HG03565 (cell line): ENCODE results near the gene CRB2.
"Not testable (repeated sequence)": the region's sequence is repeated elsewhere in the genome, so short reads cannot be mapped to it uniquely, and the experiment has no call there.

Source experiments
- ATAC-seq: cut with Tn5 transposase; IDR thresholded peaks from one replicate; pipeline ENCODE4 v1.9.1; 2021; ENCODE audit warnings: mild to moderate bottlenecking, moderate library complexity; ENCODE audit not compliant: unreplicated experiment

Gene CRB2

GRCh38 chr9:123327697-123328100 lies 28.3 kb upstream of the CRB2 start:
- ATAC-seq, result no peak

- ATAC-seq, result no peak
Measured at GRCh38 chr9:123329329-123329955, 26.6 kb upstream of the CRB2 start.

GRCh38 chr9:123331346-123332060 lies 24.5 kb upstream of the CRB2 start:
- no peak for ATAC-seq

GRCh38 chr9:123333058-123333669 lies 22.8 kb upstream of the CRB2 start:
- not testable (repeated sequence) for ATAC-seq

GRCh38 chr9:123334639-123335038 lies 21.4 kb upstream of the CRB2 start:
- no peak for ATAC-seq

GRCh38 chr9:123335193-123335985 lies 20.6 kb upstream of the CRB2 start:
- ATAC-seq, result no peak

- ATAC-seq, result no peak
Measured at GRCh38 chr9:123335986-123336329, 20.0 kb upstream of the CRB2 start.

- no peak for ATAC-seq
Measured at GRCh38 chr9:123336449-123336848, 19.5 kb upstream of the CRB2 start.

- ATAC-seq, result no peak
Measured at GRCh38 chr9:123336959-123337358, 19.0 kb upstream of the CRB2 start.

GRCh38 chr9:123337971-123338370 lies 18.0 kb upstream of the CRB2 start:
- ATAC-seq, result no peak

- peak; percentile 53 for ATAC-seq
Measured at GRCh38 chr9:123338710-123339665, 17.0 kb upstream of the CRB2 start.

GRCh38 chr9:123339666-123340510 lies 16.1 kb upstream of the CRB2 start:
- peak; percentile 34 for ATAC-seq

GRCh38 chr9:123341816-123342215 lies 14.2 kb upstream of the CRB2 start:
- ATAC-seq, result no peak

GRCh38 chr9:123342247-123342646 lies 13.8 kb upstream of the CRB2 start:
- ATAC-seq, result no peak

GRCh38 chr9:123343443-123344191 lies 12.4 kb upstream of the CRB2 start:
- ATAC-seq, result peak; percentile 30

- no peak for ATAC-seq
Measured at GRCh38 chr9:123344192-123344949, 11.6 kb upstream of the CRB2 start.

GRCh38 chr9:123345567-123345955 lies 10.4 kb upstream of the CRB2 start:
- no peak for ATAC-seq

- no peak for ATAC-seq
Measured at GRCh38 chr9:123346026-123346425, 10.0 kb upstream of the CRB2 start.
